Gastrocnemius medialis (tissue), 4 donors: Measurements from ENCODE around the gene CD46.

Experiments
- POLR2A ChIP-seq, 2 donors: fragments of 450-650 bp; IDR thresholded peaks; one replicate each; pipeline ENCODE4 v1.6.1; 2017; ENCODE audit warnings: antibody characterized with exemption in 2 of 2, mild to moderate bottlenecking in 2 of 2, moderate library complexity in 2 of 2
- TF ChIP-seq, protein P1 (sequence below), 5 experiments: fragments of 450-650 bp in 3 of 5; fragments of 200-600 bp in 2 of 5; sonication (generic) in 2 of 5; IDR thresholded peaks in 4 of 5; conservative IDR thresholded peaks in 1 of 5; 1 replicate in 4 of 5; 2 replicates in 1 of 5; pipeline ENCODE4 v1.5.1; 2016 to 2019; ENCODE audit warnings: antibody characterized with exemption in 5 of 5, mild to moderate bottlenecking in 3 of 5, moderate library complexity in 3 of 5

DNA sequence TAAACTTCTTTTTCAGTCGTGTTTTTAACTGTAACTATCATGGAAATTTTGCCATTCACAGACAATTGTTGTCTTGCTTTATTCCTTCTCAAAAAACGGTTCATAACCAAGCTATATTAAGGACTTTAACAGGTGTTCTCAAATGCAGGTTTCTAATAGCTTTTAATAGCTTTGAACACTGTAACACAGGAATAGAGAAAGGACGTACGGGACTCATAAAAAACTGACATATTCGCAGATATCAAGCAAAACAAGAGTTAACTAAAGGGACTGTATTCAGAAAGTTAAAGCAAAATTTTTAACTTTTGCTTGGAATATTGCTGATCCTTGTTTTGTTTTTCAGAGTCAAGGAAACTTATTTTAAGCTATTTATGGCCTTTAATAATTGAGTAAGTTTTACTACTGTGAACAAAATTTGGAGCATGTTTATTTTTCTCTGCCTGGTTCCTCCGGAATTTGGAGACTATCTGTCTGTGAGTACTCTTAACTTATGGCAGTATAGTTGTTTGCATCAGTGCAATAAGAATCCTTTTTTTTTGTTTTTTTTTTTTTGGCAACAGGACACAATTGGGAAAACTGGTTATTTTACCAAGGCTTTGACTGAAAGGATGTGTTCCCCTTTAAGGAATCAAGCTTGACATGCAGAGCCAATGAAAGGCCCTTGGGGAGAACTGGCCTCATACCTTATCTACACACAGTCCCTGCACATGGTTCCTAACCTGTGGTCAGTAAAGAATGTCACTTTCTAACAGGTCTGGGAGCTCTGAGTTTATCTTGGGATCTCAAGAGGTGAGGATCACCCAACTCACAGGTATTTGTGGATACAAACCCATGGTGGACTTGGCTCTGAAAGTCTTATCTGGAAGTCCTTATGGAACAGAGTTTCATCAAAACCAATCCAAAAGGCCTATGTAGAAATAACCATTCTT lies 5.8 kb upstream of the CD46 start:
- TF ChIP-seq POLR2A (IDR thresholded peaks at IDR 0.05), result no peak
- TF ChIP-seq, protein P1, sequence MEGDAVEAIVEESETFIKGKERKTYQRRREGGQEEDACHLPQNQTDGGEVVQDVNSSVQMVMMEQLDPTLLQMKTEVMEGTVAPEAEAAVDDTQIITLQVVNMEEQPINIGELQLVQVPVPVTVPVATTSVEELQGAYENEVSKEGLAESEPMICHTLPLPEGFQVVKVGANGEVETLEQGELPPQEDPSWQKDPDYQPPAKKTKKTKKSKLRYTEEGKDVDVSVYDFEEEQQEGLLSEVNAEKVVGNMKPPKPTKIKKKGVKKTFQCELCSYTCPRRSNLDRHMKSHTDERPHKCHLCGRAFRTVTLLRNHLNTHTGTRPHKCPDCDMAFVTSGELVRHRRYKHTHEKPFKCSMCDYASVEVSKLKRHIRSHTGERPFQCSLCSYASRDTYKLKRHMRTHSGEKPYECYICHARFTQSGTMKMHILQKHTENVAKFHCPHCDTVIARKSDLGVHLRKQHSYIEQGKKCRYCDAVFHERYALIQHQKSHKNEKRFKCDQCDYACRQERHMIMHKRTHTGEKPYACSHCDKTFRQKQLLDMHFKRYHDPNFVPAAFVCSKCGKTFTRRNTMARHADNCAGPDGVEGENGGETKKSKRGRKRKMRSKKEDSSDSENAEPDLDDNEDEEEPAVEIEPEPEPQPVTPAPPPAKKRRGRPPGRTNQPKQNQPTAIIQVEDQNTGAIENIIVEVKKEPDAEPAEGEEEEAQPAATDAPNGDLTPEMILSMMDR (IDR thresholded peaks at IDR 0.05 in 4 of 5, conservative IDR thresholded peaks at IDR 0.05 in 1 of 5), result no peak
